A549 (cell line): ENCODE measurements around the gene F2RL2. TPM values are rescaled to one million over a fixed set of nuclear protein-coding genes. Genes with fewer than 3 reads are reported as not detected.

Experiments
- ATAC-seq, 2 experiments: fragments of 200-7000 bp in 1 of 2; fragments of >200 bp in 1 of 2; cut with Nextera tagmentation in 1 of 2; cut with Tn5 transposase in 1 of 2; 3 replicates each; pipeline versions ENCODE4 v1.8.0 to v1.9.1; 2018 to 2020; ENCODE audit warnings: mild to moderate bottlenecking in 1 of 2, moderate library complexity in 1 of 2
- CTCF ChIA-PET: fragments of 300-600 bp; sonication (Branson Sonifier 250); formaldehyde crosslinking; extraction: SDS; loops from one replicate; lab custom pipeline; 2021; ENCODE audit warnings: antibody characterized with exemption, inconsistent platforms; lab: Yijun Ruan, JAX
- POLR2A ChIA-PET: fragments of 350-600 bp; formaldehyde crosslinking; extraction: SDS; loops from one replicate; lab custom pipeline; 2021; ENCODE audit warnings: antibody characterized with exemption, inconsistent platforms; lab: Yijun Ruan, JAX
- DNase-seq, 2 experiments: peaks; one replicate each; pipeline versions ENCODE4 v3.0.0 to v3.0.0-alpha.2; 2011 to 2016; ENCODE audit warnings: low read depth in 1 of 2, low spot score in 1 of 2
- FAIRE-seq: peaks from 2 replicates; lab custom pipeline; 2011; peaks lifted over from hg19 to GRCh38; lab: Jason Lieb, UNC
- H3K27ac ChIP-seq, 2 experiments: fragments of >200 bp; sonication (Bioruptor Twin); formaldehyde crosslinking; 3 replicates each; pipeline ENCODE4 v1.5.1; 2016 to 2017
- H3K4me1 ChIP-seq: fragments of >200 bp; sonication (Bioruptor Twin); formaldehyde crosslinking; 3 replicates; pipeline ENCODE4 v1.6.1; 2016
- H3K4me2 ChIP-seq: fragments of >200 bp; sonication (Bioruptor Twin); formaldehyde crosslinking; 3 replicates; pipeline ENCODE4 v1.6.1; 2016
- H3K4me3 ChIP-seq: fragments of >200 bp; sonication (Bioruptor Twin); formaldehyde crosslinking; 3 replicates; pipeline ENCODE4 v1.5.1; 2016
- H3K9me3 ChIP-seq: fragments of >200 bp; sonication (Bioruptor Twin); formaldehyde crosslinking; 3 replicates; pipeline ENCODE4 v1.6.1; 2016
- CEBPB ChIP-seq, 2 experiments: fragments of >200 bp in 1 of 2; sonication (Bioruptor Twin) in 1 of 2; formaldehyde crosslinking in 1 of 2; IDR thresholded peaks; 2 replicates each; pipeline ENCODE4 v1.6.1; 2012 to 2016
- CHD2 ChIP-seq: fragments of 150-350 bp; IDR thresholded peaks from 2 replicates; pipeline ENCODE4 v1.6.1; 2014; ENCODE audit warnings: low read length; ENCODE audit not compliant: partially characterized antibody
- CHD4 ChIP-seq: fragments of 200-600 bp; sonication (generic); IDR thresholded peaks from 2 replicates; pipeline ENCODE4 v1.6.1; 2016; ENCODE audit warnings: antibody characterized with exemption, mild to moderate bottlenecking, borderline replicate concordance
- EHF ChIP-seq: fragments of 250-450 bp; sonication (Bioruptor Pico); IDR thresholded peaks from 2 replicates; pipeline ENCODE4 v1.5.0; 2020; ENCODE audit warnings: mild to moderate bottlenecking
- EP300 ChIP-seq, 2 experiments: fragments of >200 bp; sonication (Bioruptor Twin); formaldehyde crosslinking; IDR thresholded peaks; 2 replicates in 1 of 2; 3 replicates in 1 of 2; pipeline ENCODE4 v1.6.1; 2016 to 2017
- FOXS1 ChIP-seq: fragments of 250-450 bp; sonication (Bioruptor Pico); IDR thresholded peaks from 2 replicates; pipeline ENCODE4 v1.5.0; 2020; ENCODE audit warnings: mild to moderate bottlenecking, moderate library complexity
- GATA3 ChIP-seq: IDR thresholded peaks from 2 replicates; pipeline ENCODE4 v1.6.1; 2012; ENCODE audit warnings: borderline replicate concordance
- HEYL ChIP-seq: fragments of 250-450 bp; sonication (Bioruptor Pico); IDR thresholded peaks from 2 replicates; pipeline ENCODE4 v1.8.0; 2021; ENCODE audit warnings: mild to moderate bottlenecking, moderate library complexity
- HOXB13 ChIP-seq: fragments of 250-450 bp; sonication (Bioruptor Pico); IDR thresholded peaks from 2 replicates; pipeline ENCODE4 v1.5.0; 2020; ENCODE audit warnings: low read depth, mild to moderate bottlenecking, moderate library complexity
- MAZ ChIP-seq: fragments of 150-350 bp; IDR thresholded peaks from 2 replicates; pipeline ENCODE4 v1.6.1; 2014; ENCODE audit warnings: antibody characterized with exemption, low read depth, low read length, borderline replicate concordance
- MYC ChIP-seq: IDR thresholded peaks from 2 replicates; pipeline ENCODE4 v1.6.1; 2012; ENCODE audit warnings: mild to moderate bottlenecking, inconsistent platforms, low read length, improper control_type of control experiment, borderline replicate concordance
- NR3C1 ChIP-seq: fragments of >200 bp; sonication (Bioruptor Twin); formaldehyde crosslinking; IDR thresholded peaks from 3 replicates; pipeline ENCODE4 v1.6.1; 2017
- PHF8 ChIP-seq: fragments of 200-600 bp; sonication (generic); IDR thresholded peaks from 2 replicates; pipeline ENCODE4 v1.6.1; 2016; ENCODE audit warnings: low read depth, mild to moderate bottlenecking, antibody characterized with exemption, moderate library complexity, borderline replicate concordance
- POLR2A ChIP-seq: IDR thresholded peaks from 2 replicates; pipeline ENCODE4 v1.6.1; 2012; ENCODE audit warnings: mild to moderate bottlenecking, low read length
- RAD21 ChIP-seq, 2 experiments: fragments of >200 bp in 1 of 2; sonication (Bioruptor Twin) in 1 of 2; formaldehyde crosslinking in 1 of 2; IDR thresholded peaks in 1 of 2; conservative IDR thresholded peaks in 1 of 2; 2 replicates in 1 of 2; 3 replicates in 1 of 2; pipeline ENCODE4 v1.6.1; 2012 to 2018; ENCODE audit warnings: inconsistent platforms in 1 of 2
- RARB ChIP-seq: fragments of 250-450 bp; sonication (Bioruptor Pico); IDR thresholded peaks from 2 replicates; pipeline ENCODE4 v1.8.0; 2021; ENCODE audit warnings: mild to moderate bottlenecking, moderate library complexity
- SMC3 ChIP-seq: fragments of >200 bp; sonication (Bioruptor Twin); formaldehyde crosslinking; IDR thresholded peaks from 3 replicates; pipeline ENCODE4 v1.6.1; 2018; ENCODE audit warnings: inconsistent platforms
- SREBF2 ChIP-seq: fragments of 450-650 bp; IDR thresholded peaks from 2 replicates; pipeline ENCODE4 v1.6.1; 2014; ENCODE audit warnings: mild to moderate bottlenecking, moderate library complexity
- TP53 ChIP-seq: fragments of 250-450 bp; sonication (Bioruptor Pico); IDR thresholded peaks from 2 replicates; pipeline ENCODE4 v1.5.0; 2021; ENCODE audit warnings: mild to moderate bottlenecking, moderate library complexity
- ZSCAN20 ChIP-seq: fragments of 250-450 bp; sonication (Bioruptor Pico); IDR thresholded peaks from 2 replicates; pipeline ENCODE4 v1.8.0; 2022; ENCODE audit warnings: mild to moderate bottlenecking, moderate library complexity
- WGBS: methylation state at CpG from one replicate; pipeline ENCODE4 v1.1.6; 2017; ENCODE audit errors: missing lambda C conversion rate; 5-methylcytosine and 5-hydroxymethylcytosine counted together
- polyA plus RNA-seq, 4 experiments: library from polyadenylated mRNA; depleted of rRNA in 3 of 4; stranded (reverse); fragments of >200 nt; fragmentation: RNase III in 1 of 4; extraction: RNeasy Plus Mini Kit Qiagen cat#74134 plus additional on column Dnase treatment in 1 of 4; gene quantifications; 2 replicates in 3 of 4; 3 replicates in 1 of 4; pipeline ENCODE4 v1.2.3, GENCODE V29; 2011 to 2017
- TF ChIP-seq, protein P1 (sequence below): fragments of >200 bp; sonication (Bioruptor Twin); formaldehyde crosslinking; IDR thresholded peaks from 3 replicates; pipeline ENCODE4 v1.5.1; 2016
- TF ChIP-seq, protein P2 (sequence below): fragments of 250-450 bp; sonication (Bioruptor Pico); IDR thresholded peaks from 2 replicates; pipeline ENCODE4 v1.5.0; 2020; ENCODE audit warnings: low read depth, mild to moderate bottlenecking, moderate library complexity
- TF ChIP-seq, protein P3 (sequence below): IDR thresholded peaks from 2 replicates; pipeline ENCODE4 v1.6.1; 2012
- TF ChIP-seq, protein P4 (sequence below): fragments of 200-600 bp; sonication (generic); IDR thresholded peaks from 2 replicates; pipeline ENCODE4 v1.6.1; 2016; ENCODE audit warnings: antibody characterized with exemption, mild to moderate bottlenecking, moderate library complexity
- TF ChIP-seq, protein P5 (sequence below): fragments of >200 bp; sonication (Bioruptor Twin); formaldehyde crosslinking; IDR thresholded peaks from 2 replicates; pipeline ENCODE4 v1.6.1; 2016

Gene F2RL2
- polyA plus RNA-seq, 2 of the 4 experiments (the other 2 are of a cell fraction), result 6.3 to 44.7 TPM

DNA sequence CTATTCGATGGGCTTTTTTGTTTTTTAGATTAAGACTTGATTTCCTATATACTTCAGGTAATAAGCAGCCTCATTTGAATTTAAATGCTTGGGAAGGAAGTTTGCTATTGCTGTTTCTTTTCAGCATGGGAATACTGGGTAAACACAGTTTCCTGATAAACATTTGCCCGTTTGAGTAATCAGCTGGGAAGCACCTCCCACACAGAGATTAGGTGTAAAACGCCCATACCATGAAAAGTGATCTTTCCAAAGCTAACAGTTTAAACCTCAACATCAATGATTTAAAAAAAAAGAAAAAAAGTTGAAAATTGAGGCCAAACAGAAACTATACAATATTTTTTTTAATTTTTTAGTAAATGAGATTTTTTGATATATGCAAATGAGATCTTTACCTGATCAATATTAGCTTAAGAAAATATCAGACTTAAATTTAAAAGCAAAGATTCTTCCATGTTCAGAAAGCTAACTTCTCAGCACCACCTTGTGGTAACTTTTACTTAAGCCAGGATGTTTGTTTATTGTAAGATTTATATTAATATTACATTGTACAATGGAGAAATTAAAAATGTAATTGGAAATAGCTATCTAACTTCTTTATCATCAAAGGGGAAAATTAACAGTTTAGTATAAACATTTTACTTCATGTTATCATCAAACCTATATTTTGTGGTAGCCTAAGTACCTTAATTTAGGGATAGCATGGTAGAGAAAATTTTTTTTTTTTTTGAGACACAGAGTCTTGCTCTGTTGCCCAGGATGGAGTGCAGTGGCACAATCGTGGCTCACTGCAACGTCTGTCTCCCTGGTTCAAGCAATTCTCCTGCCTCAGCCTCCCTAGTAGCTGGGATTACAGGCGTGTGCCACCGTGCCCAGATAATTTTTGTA, 39.8 kb downstream of the F2RL2 start:
- Histone ChIP-seq H3K4me3 (no peak overlapping the region), H3K4me1 (no peaks in the 10 kb centered on the region), H3K4me2 (no peak overlapping the region), H3K27ac (no peak overlapping the region), H3K9me3 (no peaks in the 10 kb centered on the region)
- ChIA-PET POLR2A (no interaction called here), CTCF (interaction anchor here (0.7 to 6.4 kb wide), 29 partner anchors 10 to 565 kb away, joined by 3 to 54 read pairs (median 4); partner anchors contain the start of gene IQGAP2)
- WGBS, result 27% methylated on average over 7 of the region's 7 CpGs
- TF ChIP-seq, protein P1, sequence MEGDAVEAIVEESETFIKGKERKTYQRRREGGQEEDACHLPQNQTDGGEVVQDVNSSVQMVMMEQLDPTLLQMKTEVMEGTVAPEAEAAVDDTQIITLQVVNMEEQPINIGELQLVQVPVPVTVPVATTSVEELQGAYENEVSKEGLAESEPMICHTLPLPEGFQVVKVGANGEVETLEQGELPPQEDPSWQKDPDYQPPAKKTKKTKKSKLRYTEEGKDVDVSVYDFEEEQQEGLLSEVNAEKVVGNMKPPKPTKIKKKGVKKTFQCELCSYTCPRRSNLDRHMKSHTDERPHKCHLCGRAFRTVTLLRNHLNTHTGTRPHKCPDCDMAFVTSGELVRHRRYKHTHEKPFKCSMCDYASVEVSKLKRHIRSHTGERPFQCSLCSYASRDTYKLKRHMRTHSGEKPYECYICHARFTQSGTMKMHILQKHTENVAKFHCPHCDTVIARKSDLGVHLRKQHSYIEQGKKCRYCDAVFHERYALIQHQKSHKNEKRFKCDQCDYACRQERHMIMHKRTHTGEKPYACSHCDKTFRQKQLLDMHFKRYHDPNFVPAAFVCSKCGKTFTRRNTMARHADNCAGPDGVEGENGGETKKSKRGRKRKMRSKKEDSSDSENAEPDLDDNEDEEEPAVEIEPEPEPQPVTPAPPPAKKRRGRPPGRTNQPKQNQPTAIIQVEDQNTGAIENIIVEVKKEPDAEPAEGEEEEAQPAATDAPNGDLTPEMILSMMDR, result peak; percentile 60
- TF ChIP-seq EP300 (IDR thresholded peaks at IDR 0.05) (no peak), SMC3 (peak; percentile 60), RAD21 (conservative IDR thresholded peaks at IDR 0.05 in 1 of 2, IDR thresholded peaks at IDR 0.05 in 1 of 2) (peak; percentile 78 to 79), POLR2A (no peak), EHF (CRISPR knock-in tag) (no peak)
- DNase-seq (peak in 1 of 2 experiments; percentile 34), FAIRE-seq (peak; percentile 65), ATAC-seq (peak in 1 of 2 experiments; percentile 38; a peak in 1 of 6 replicates)

DNA sequence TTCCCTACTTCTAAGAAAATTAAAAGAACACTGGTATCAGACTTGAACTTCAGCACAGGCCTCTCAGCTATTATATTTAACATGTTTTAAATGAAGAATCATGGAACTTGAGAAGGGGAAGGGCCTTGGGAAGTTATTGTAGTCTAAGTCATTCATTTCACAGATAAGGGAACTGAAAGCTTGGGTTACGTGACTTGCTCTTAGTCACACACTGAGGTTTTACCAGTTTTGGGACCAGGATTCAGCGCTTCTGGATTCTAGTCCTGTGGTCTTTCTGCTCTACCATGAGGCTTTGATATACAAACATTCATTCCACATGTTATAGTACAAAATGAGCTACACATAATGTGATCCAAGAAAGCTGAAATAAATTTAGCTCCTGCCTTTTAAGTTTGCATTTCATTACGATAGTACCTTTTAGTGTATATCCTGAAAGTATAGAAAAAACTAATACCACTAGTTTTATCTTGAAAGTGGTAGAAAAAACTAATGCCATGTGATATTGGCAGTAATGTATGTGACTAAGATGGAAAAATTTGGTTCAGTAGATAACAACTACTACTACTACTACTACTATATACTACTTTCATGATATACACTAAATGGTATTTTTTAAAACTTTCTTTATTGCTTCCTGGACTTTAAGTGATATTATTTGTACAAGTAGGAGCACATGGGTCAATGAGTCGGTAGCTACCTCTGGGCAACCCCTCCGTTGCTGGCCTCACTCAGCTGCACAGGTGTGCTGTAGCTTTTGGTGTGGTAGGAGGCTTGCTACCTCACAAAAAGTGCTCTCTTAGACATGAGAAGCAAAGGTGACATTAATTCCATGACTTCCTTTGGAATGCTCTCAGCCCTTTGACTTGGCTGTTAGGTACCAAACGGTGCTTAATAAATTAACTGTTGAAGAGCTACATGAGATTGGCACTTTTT, 40.7 kb downstream of the F2RL2 start:
- Histone ChIP-seq H3K4me2 (no peak overlapping the region), H3K4me3 (no peak overlapping the region), H3K27ac (no peak overlapping the region), H3K9me3 (no peaks in the 10 kb centered on the region), H3K4me1 (no peaks in the 10 kb centered on the region)
- POLR2A ChIA-PET, result no interaction called here
- FAIRE-seq, result no peak
- no peak for DNase-seq
- CTCF ChIA-PET, result interaction anchor here (0.7 to 6.4 kb wide), 28 partner anchors 12 to 848 kb away, joined by 3 to 54 read pairs (median 4); partner anchors contain the start of gene IQGAP2
- no peak for ATAC-seq
- 67% methylated on average over 6 of the region's 6 CpGs for WGBS
- TF ChIP-seq, protein P2, sequence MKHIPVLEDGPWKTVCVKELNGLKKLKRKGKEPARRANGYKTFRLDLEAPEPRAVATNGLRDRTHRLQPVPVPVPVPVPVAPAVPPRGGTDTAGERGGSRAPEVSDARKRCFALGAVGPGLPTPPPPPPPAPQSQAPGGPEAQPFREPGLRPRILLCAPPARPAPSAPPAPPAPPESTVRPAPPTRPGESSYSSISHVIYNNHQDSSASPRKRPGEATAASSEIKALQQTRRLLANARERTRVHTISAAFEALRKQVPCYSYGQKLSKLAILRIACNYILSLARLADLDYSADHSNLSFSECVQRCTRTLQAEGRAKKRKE (CRISPR knock-in tag), result no peak
- TF ChIP-seq MYC (no peak), HEYL (CRISPR knock-in tag) (no peak), CHD4 (no peak), GATA3 (no peak), CHD2 (no peak), MAZ (no peak), NR3C1 (no peak), CEBPB (IDR thresholded peaks at IDR 0.05) (no peak), TP53 (CRISPR knock-in tag) (no peak), EP300 (IDR thresholded peaks at IDR 0.05) (no peak), ZSCAN20 (CRISPR knock-in tag) (no peak), RARB (CRISPR knock-in tag) (no peak), PHF8 (no peak), FOXS1 (no peak), SREBF2 (no peak), HOXB13 (CRISPR knock-in tag) (no peak)
- TF ChIP-seq, protein P3, sequence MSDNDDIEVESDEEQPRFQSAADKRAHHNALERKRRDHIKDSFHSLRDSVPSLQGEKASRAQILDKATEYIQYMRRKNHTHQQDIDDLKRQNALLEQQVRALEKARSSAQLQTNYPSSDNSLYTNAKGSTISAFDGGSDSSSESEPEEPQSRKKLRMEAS, result no peak
- TF ChIP-seq, protein P4, sequence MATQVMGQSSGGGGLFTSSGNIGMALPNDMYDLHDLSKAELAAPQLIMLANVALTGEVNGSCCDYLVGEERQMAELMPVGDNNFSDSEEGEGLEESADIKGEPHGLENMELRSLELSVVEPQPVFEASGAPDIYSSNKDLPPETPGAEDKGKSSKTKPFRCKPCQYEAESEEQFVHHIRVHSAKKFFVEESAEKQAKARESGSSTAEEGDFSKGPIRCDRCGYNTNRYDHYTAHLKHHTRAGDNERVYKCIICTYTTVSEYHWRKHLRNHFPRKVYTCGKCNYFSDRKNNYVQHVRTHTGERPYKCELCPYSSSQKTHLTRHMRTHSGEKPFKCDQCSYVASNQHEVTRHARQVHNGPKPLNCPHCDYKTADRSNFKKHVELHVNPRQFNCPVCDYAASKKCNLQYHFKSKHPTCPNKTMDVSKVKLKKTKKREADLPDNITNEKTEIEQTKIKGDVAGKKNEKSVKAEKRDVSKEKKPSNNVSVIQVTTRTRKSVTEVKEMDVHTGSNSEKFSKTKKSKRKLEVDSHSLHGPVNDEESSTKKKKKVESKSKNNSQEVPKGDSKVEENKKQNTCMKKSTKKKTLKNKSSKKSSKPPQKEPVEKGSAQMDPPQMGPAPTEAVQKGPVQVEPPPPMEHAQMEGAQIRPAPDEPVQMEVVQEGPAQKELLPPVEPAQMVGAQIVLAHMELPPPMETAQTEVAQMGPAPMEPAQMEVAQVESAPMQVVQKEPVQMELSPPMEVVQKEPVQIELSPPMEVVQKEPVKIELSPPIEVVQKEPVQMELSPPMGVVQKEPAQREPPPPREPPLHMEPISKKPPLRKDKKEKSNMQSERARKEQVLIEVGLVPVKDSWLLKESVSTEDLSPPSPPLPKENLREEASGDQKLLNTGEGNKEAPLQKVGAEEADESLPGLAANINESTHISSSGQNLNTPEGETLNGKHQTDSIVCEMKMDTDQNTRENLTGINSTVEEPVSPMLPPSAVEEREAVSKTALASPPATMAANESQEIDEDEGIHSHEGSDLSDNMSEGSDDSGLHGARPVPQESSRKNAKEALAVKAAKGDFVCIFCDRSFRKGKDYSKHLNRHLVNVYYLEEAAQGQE, result no peak
- TF ChIP-seq, protein P5, sequence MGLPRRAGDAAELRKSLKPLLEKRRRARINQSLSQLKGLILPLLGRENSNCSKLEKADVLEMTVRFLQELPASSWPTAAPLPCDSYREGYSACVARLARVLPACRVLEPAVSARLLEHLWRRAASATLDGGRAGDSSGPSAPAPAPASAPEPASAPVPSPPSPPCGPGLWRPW, result no peak
- TF ChIP-seq, all 56 proteins: peak for 0
